Measurements from ENCODE around the gene RBP2. TPM values are rescaled to one million over a fixed set of nuclear protein-coding genes. Genes with fewer than 3 reads are reported as not detected.

The RBP2 gene
- polyA plus RNA-seq, 3 donors: not detected

DNA sequence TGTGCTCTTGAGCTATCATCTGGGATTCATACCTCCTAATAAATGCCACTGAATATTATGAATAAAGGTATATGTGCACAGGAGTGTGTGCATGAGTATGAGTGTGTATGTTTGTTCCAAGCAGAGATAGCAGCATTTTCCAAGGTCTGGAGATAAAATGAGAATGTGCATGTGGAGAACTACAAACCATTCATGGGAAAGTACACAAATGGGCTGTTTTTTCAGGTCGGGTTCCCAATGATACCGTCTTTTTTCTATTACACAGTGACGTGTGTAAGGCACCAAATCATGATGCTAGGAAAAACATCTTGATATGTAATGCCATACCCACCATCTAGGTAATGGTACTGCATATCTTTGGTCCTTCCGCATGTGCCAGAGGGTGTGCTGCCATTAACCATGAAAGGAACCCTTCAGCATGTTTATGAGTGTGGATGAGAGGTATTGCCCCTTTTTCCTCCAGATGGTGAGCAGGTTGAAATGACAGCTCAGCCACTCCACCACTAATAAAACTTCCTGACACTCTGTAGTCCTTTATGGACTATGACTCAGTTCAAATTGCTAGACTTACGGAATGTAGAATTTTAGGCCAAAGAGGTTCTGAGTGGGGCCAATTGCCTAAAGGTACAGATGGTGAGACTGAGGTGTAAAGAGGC lies 50.4 kb downstream of the RBP2 start:
- no peak overlapping the region for H3K4me3 Mint-ChIP-seq
- Histone ChIP-seq H3K27me3 (ENCODE audit: control insufficient read depth in 2 of 2, insufficient read depth in 2 of 2, low read length in 2 of 2) (no peaks in the 10 kb centered on the region), H3K27ac (ENCODE audit: low read depth in 1 of 2, low read length in 2 of 2) (no peak overlapping the region), H3K4me1 (ENCODE audit: control insufficient read depth in 1 of 2, insufficient read depth in 2 of 2, low read length in 2 of 2) (peaks cover 0 to 5% of the 10 kb centered on the region in 2 donors), H3K9ac (ENCODE audit: insufficient read depth, low read length, poor library complexity, severe bottlenecking) (no peak overlapping the region), H3K9me3 (replicated peaks in 1 of 2; ENCODE audit: control insufficient read depth in 1 of 2, insufficient read depth in 1 of 2, low read length in 2 of 2) (no peaks in the 10 kb centered on the region), H3K79me2 (ENCODE audit: insufficient read depth, low read length) (no peaks in the 10 kb centered on the region), H3K36me3 (replicated peaks in 1 of 2; ENCODE audit: control insufficient read depth in 1 of 2, insufficient read depth in 2 of 2, low read length in 2 of 2) (no peaks in the 10 kb centered on the region), H2AFZ (ENCODE audit: insufficient read depth, low read depth, low read length, poor library complexity, severe bottlenecking) (no peak overlapping the region), H3K4me2 (replicated peaks; ENCODE audit: extremely low read depth, low read length, poor library complexity, severe bottlenecking) (no peak overlapping the region), H4K20me1 (ENCODE audit: insufficient read depth, low read length) (no peaks in the 10 kb centered on the region), H3K4me3 (replicated peaks in 1 of 3; ENCODE audit: low read depth in 2 of 3, low read length in 3 of 3) (no peak overlapping the region)
- TF ChIP-seq, protein P1, sequence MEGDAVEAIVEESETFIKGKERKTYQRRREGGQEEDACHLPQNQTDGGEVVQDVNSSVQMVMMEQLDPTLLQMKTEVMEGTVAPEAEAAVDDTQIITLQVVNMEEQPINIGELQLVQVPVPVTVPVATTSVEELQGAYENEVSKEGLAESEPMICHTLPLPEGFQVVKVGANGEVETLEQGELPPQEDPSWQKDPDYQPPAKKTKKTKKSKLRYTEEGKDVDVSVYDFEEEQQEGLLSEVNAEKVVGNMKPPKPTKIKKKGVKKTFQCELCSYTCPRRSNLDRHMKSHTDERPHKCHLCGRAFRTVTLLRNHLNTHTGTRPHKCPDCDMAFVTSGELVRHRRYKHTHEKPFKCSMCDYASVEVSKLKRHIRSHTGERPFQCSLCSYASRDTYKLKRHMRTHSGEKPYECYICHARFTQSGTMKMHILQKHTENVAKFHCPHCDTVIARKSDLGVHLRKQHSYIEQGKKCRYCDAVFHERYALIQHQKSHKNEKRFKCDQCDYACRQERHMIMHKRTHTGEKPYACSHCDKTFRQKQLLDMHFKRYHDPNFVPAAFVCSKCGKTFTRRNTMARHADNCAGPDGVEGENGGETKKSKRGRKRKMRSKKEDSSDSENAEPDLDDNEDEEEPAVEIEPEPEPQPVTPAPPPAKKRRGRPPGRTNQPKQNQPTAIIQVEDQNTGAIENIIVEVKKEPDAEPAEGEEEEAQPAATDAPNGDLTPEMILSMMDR (IDR thresholded peaks at IDR 0.05): no peak
- intact Hi-C loops (cut with micrococcal nuclease): loop anchor here (5.0 to 10.0 kb wide), 4 partner anchors 1309 to 1441 kb away; no protein-coding TSS in a partner anchor
- no peaks in the 10 kb centered on the region for H3K9me3 Mint-ChIP-seq
- H3K27ac Mint-ChIP-seq: no peak overlapping the region
- peaks cover 7% of the 10 kb centered on the region for H3K4me1 Mint-ChIP-seq
- no peak for DNase-seq
- WGBS (ENCODE audit: insufficient coverage): 83% methylated on average over 1 of the region's 5 CpGs
- H3K27me3 Mint-ChIP-seq (ENCODE audit: low read depth in 3 of 3): peaks cover 0 to 1% (median 0%) of the 10 kb centered on the region in 3 donors
- peaks cover 9 to 13% of the 10 kb centered on the region in 2 donors for H3K36me3 Mint-ChIP-seq

DNA sequence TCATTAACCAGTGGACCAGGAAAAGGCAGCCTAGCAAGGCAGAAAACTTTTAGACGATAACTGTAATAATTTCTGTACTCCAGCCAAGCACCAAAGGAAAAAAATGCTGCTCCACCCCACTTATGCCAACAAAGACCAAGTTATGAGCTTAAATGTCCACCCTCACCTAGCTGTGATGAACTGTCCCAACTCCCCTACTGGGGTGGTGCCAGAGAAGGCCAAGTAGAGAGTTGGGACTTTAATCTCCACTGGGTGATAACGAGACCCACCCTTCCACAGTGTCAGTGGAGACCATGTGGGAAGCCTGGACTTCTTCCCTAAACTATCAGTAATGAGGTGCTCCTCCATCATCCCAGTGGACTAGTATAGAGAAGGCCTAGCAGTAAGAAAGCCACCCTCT lies 53.1 kb downstream of the RBP2 start:
- Histone ChIP-seq H3K36me3 (replicated peaks in 1 of 2; ENCODE audit: control insufficient read depth in 1 of 2, insufficient read depth in 2 of 2, low read length in 2 of 2) (no peaks in the 10 kb centered on the region), H4K20me1 (ENCODE audit: insufficient read depth, low read length) (no peaks in the 10 kb centered on the region), H3K9ac (ENCODE audit: insufficient read depth, low read length, poor library complexity, severe bottlenecking) (no peak overlapping the region), H3K4me1 (ENCODE audit: control insufficient read depth in 1 of 2, insufficient read depth in 2 of 2, low read length in 2 of 2) (peaks cover 0 to 3% of the 10 kb centered on the region in 2 donors), H3K27me3 (ENCODE audit: control insufficient read depth in 2 of 2, insufficient read depth in 2 of 2, low read length in 2 of 2) (no peaks in the 10 kb centered on the region), H3K9me3 (replicated peaks in 1 of 2; ENCODE audit: control insufficient read depth in 1 of 2, insufficient read depth in 1 of 2, low read length in 2 of 2) (no peaks in the 10 kb centered on the region), H3K79me2 (ENCODE audit: insufficient read depth, low read length) (no peaks in the 10 kb centered on the region), H2AFZ (ENCODE audit: insufficient read depth, low read depth, low read length, poor library complexity, severe bottlenecking) (no peak overlapping the region), H3K4me2 (replicated peaks; ENCODE audit: extremely low read depth, low read length, poor library complexity, severe bottlenecking) (no peak overlapping the region), H3K27ac (ENCODE audit: low read depth in 1 of 2, low read length in 2 of 2) (no peak overlapping the region), H3K4me3 (replicated peaks in 1 of 3; ENCODE audit: low read depth in 2 of 3, low read length in 3 of 3) (no peak overlapping the region)
- Mint-ChIP-seq H3K9me3 (peaks cover 0 to 2% (median 0%) of the 10 kb centered on the region in 7 donors), H3K4me1 (peaks cover 5% of the 10 kb centered on the region), H3K36me3 (peaks cover 9 to 13% of the 10 kb centered on the region in 2 donors), H3K4me3 (no peak overlapping the region), H3K27me3 (ENCODE audit: low read depth in 3 of 3) (no peaks in the 10 kb centered on the region), H3K27ac (no peak overlapping the region)
- no peak for DNase-seq
- TF ChIP-seq, protein P1 (IDR thresholded peaks at IDR 0.05): no peak
- intact Hi-C loops (cut with micrococcal nuclease): loop anchor here (10.0 kb wide), 2 partner anchors 1312 to 1322 kb away; no protein-coding TSS in a partner anchor
- WGBS (ENCODE audit: insufficient coverage): no CpG with 5 or more reads among the region's 2 CpGs

Measured in CD14-positive monocyte (primary cell).